ENCODE results near the gene PCDHA5.
A peak's percentile ranks its signal among the peaks of the same experiment; 100 is the strongest.
"Not testable (repeated sequence)": the region's sequence is repeated elsewhere in the genome, so short reads cannot be mapped to it uniquely, and the experiment has no call there.

Gene PCDHA5

GRCh38 chr5:140795259-140795641, 26.2 kb upstream of the PCDHA5 start:
- peak; percentile 1 for DNase-seq (ENCODE audit: low read depth)
- H3K4me3 ChIP-seq (ENCODE audit: low read depth, low read length): no peak overlapping the region
- TF ChIP-seq CTCF (conservative IDR thresholded peaks at IDR 0.05; ENCODE audit: low read depth, low read length): peak; percentile 15

DNA sequence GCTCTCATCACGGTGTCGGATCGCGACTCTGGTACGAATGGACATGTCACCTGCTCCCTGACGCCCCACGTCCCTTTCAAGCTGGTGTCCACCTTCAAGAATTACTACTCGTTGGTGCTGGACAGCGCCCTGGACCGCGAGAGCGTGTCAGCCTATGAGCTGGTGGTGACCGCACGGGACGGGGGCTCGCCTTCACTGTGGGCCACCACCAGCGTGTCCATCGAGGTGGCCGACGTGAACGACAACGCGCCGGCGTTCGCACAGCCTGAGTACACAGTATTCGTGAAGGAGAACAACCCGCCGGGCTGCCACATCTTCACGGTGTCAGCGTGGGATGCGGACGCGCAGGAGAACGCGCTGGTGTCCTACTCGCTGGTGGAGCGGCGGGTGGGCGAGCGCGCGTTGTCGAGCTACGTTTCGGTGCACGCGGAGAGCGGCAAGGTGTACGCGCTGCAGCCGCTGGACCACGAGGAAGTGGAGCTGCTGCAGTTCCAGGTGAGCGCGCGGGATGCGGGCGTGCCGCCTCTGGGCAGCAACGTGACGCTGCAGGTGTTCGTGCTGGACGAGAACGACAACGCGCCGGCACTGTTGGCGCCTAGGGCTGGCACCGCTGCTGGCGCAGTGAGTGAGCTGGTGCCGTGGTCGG, 25.2 kb upstream of the PCDHA5 start:
- not testable (repeated sequence) for H3K4me3 ChIP-seq (ENCODE audit: low read depth, low read length)

GRCh38 chr5:140796718-140797095, 24.7 kb upstream of the PCDHA5 start:
- no peak overlapping the region for H3K4me3 ChIP-seq (ENCODE audit: low read depth, low read length)
- TF ChIP-seq CTCF (conservative IDR thresholded peaks at IDR 0.05; ENCODE audit: low read depth, low read length): no peak
- DNase-seq (ENCODE audit: low read depth): no peak

More for the DNA sequence above, 25.2 kb upstream of the PCDHA5 start:
- DNase-seq (ENCODE audit: low read depth): not testable (repeated sequence)

GRCh38 chr5:140800816-140801493, 20.5 kb upstream of the PCDHA5 start, which contains the start of gene PCDHA3:
Gene PCDHA3, plus strand, starts transcription at chr5:140801057.
- H3K4me3 ChIP-seq (ENCODE audit: low read depth, low read length): no peak within 1 kb of the TSS
- no peak for TF ChIP-seq CTCF (conservative IDR thresholded peaks at IDR 0.05; ENCODE audit: low read depth, low read length)
- DNase-seq (ENCODE audit: low read depth): peak; percentile 6

- no peak overlapping the region for H3K4me3 ChIP-seq (ENCODE audit: low read depth, low read length)
- peak; percentile 2 for DNase-seq (ENCODE audit: low read depth)
- no peak for TF ChIP-seq CTCF (conservative IDR thresholded peaks at IDR 0.05; ENCODE audit: low read depth, low read length)
Observed at GRCh38 chr5:140801494-140801841, 19.9 kb upstream of the PCDHA5 start.

DNA sequence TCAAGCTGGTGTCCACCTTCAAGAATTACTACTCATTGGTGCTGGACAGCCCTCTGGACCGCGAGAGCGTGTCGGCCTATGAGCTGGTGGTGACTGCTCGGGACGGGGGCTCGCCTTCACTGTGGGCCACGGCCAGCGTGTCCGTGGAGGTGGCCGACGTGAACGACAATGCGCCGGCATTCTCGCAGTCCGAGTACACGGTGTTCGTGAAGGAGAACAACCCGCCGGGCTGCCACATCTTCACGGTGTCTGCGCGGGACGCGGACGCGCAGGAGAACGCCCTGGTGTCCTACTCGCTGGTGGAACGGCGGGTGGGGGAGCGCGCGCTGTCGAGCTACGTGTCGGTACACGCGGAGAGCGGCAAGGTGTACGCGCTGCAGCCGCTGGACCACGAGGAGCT, 19.0 kb upstream of the PCDHA5 start:
- not testable (repeated sequence) for DNase-seq (ENCODE audit: low read depth); H3K4me3 ChIP-seq (ENCODE audit: low read depth, low read length)

GRCh38 chr5:140802781-140803271, 18.6 kb upstream of the PCDHA5 start:
- TF ChIP-seq CTCF (conservative IDR thresholded peaks at IDR 0.05; ENCODE audit: low read depth, low read length): no peak
- H3K4me3 ChIP-seq (ENCODE audit: low read depth, low read length): no peak overlapping the region
- DNase-seq (ENCODE audit: low read depth): no peak
